HG03139 (cell line): ENCODE results near the gene PAQR3.
"Not testable (repeated sequence)": the region's sequence is repeated elsewhere in the genome, so short reads cannot be mapped to it uniquely, and the experiment has no call there.

ENCODE experiments used
- ATAC-seq: cut with Tn5 transposase; IDR thresholded peaks from one replicate; pipeline ENCODE4 v1.9.1; 2021; ENCODE audit not compliant: unreplicated experiment

The PAQR3 gene

GRCh38 chr4:78930016-78930629 is 9.1 kb downstream of the PAQR3 start:
- no peak for ATAC-seq

GRCh38 chr4:78928835-78929234 is 10.4 kb downstream of the PAQR3 start:
- ATAC-seq: no peak

- no peak for ATAC-seq
These were observed 12.4 kb downstream of the PAQR3 start for GRCh38 chr4:78926826-78927225.

- no peak for ATAC-seq
These were observed 15.6 kb downstream of the PAQR3 start for GRCh38 chr4:78923464-78924312.

- ATAC-seq: no peak
These were observed 17.0 kb downstream of the PAQR3 start for GRCh38 chr4:78922207-78922606.

GRCh38 chr4:78910612-78911011 is 28.6 kb downstream of the PAQR3 start:
- ATAC-seq: no peak

GRCh38 chr4:78908974-78909373 is 30.3 kb downstream of the PAQR3 start:
- not testable (repeated sequence) for ATAC-seq

- no peak for ATAC-seq
These were observed 31.6 kb downstream of the PAQR3 start for GRCh38 chr4:78907638-78908037.

GRCh38 chr4:78904143-78904542 is 35.1 kb downstream of the PAQR3 start:
- ATAC-seq: no peak

- no peak for ATAC-seq
These were observed 36.9 kb downstream of the PAQR3 start for GRCh38 chr4:78902298-78902697.

- ATAC-seq: no peak
These were observed 37.4 kb downstream of the PAQR3 start for GRCh38 chr4:78901882-78902281.

GRCh38 chr4:78899302-78899701 is 39.9 kb downstream of the PAQR3 start:
- no peak for ATAC-seq

- ATAC-seq: no peak
These were observed 49.3 kb downstream of the PAQR3 start for GRCh38 chr4:78889955-78890354.

- ATAC-seq: no peak
These were observed 53.6 kb downstream of the PAQR3 start for GRCh38 chr4:78885598-78885997.

- ATAC-seq: no peak
These were observed 58.3 kb downstream of the PAQR3 start for GRCh38 chr4:78880874-78881492.

GRCh38 chr4:78878031-78878430 is 61.2 kb downstream of the PAQR3 start:
- ATAC-seq: no peak

GRCh38 chr4:78876568-78877320 is 62.5 kb downstream of the PAQR3 start:
- no peak for ATAC-seq

GRCh38 chr4:78870056-78870455 is 69.2 kb downstream of the PAQR3 start:
- ATAC-seq: no peak

GRCh38 chr4:78868712-78869111 is 70.5 kb downstream of the PAQR3 start:
- not testable (repeated sequence) for ATAC-seq

GRCh38 chr4:78865451-78865850 is 73.8 kb downstream of the PAQR3 start:
- ATAC-seq: no peak

GRCh38 chr4:78864405-78865024 is 74.7 kb downstream of the PAQR3 start:
- ATAC-seq: peak; percentile 51
